Brain microvascular endothelial cell (primary cell): ENCODE results near the gene PDE3A.

Experiments
- DNase-seq: peaks from one replicate; pipeline ENCODE4 v3.0.0-alpha.2; 2020
- H3K27ac ChIP-seq: fragments of 250-450 bp; sonication (Bioruptor Pico); 2 replicates; pipeline ENCODE4 v1.5.1; 2020; ENCODE audit warnings: mild to moderate bottlenecking, moderate library complexity
- H3K27me3 ChIP-seq: fragments of 250-450 bp; sonication (Bioruptor Pico); replicated peaks from 2 replicates; pipeline ENCODE4 v1.5.1; 2020; ENCODE audit warnings: mild to moderate bottlenecking
- H3K36me3 ChIP-seq: fragments of 250-450 bp; sonication (Bioruptor Pico); replicated peaks from 2 replicates; pipeline ENCODE4 v1.5.1; 2020; ENCODE audit warnings: mild to moderate bottlenecking
- H3K4me3 ChIP-seq: 2 replicates; pipeline ENCODE4 v1.5.1; 2011; ENCODE audit warnings: low read depth, mild to moderate bottlenecking, control low read depth, low read length, moderate library complexity
- CTCF ChIP-seq: IDR thresholded peaks from 2 replicates; pipeline ENCODE4 v1.5.1; 2011; ENCODE audit warnings: low read depth, mild to moderate bottlenecking, moderate library complexity, low read length, control low read depth, inconsistent platforms; ENCODE audit errors: missing control alignments
- in situ Hi-C: cut with HindIII; loops from 2 replicates; pipeline ENCODE4 v1.10.0; 2017; ENCODE audit warnings: low sequenced_read_pairs, low pct_ligation_motif_present

PDE3A gene

DNA sequence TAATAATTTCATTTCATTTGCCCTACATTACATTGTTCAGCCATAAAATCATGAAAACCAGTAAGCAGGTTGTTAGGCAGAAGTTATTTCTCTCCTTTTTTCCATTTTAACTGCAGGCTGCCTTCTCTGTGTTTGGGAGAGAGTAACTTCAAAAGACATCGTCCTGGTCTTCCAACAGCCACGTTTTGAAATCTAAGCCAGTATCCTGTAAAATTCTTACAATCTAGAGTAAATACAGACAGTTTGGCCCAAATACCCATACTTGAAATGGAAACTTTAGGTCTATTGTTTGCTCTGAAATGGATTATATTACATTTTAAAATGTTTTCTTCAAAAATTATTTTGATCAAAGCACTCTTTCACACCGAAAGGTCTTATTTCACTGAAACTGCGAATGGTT lies 260.7 kb downstream of the PDE3A start:
- no peak overlapping the region for H3K4me3 ChIP-seq
- no peak for DNase-seq
- no peak for TF ChIP-seq CTCF
- in situ Hi-C loops, result no loop called here
- no peaks in the 10 kb centered on the region for H3K27me3 ChIP-seq
- no peaks in the 10 kb centered on the region for H3K36me3 ChIP-seq
- H3K27ac ChIP-seq, result no peak overlapping the region

DNA sequence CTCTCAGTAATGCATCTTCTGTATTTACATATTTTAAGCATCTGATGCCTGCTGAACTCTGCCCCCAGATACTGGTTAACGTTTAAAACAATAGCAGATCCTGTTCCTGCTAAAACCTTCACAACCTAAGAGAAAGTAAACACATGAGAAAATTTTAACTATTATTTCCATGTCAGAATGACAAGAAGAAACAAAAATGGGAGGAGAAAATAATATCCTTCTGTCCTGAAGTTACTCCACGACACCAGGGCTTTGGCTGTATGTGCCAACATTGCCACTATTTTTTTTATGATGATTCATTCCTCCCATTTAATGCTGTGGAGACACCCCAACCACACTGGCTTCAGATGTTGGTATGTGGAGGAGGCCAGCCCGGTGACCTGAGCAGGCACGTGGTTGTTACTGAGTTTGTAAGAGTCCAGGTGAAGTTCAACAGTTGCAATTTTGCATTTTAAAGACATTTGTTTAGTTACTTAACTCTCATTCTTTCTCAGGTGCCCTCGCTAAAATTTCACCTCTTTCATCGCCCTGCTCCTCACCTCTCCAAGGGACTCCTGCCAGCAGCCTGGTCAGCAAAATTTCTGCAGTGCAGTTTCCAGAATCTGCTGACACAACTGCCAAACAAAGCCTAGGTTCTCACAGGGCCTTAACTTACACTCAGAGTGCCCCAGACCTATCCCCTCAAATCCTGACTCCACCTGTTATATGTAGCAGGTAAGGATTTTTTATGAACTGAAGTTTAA lies 261.2 kb downstream of the PDE3A start:
- in situ Hi-C loops, result no loop called here
- no peak overlapping the region for H3K27ac ChIP-seq
- H3K36me3 ChIP-seq, result no peaks in the 10 kb centered on the region
- no peaks in the 10 kb centered on the region for H3K27me3 ChIP-seq
- peak; percentile 53 for DNase-seq
- H3K4me3 ChIP-seq, result no peak overlapping the region
- TF ChIP-seq CTCF, result no peak

DNA sequence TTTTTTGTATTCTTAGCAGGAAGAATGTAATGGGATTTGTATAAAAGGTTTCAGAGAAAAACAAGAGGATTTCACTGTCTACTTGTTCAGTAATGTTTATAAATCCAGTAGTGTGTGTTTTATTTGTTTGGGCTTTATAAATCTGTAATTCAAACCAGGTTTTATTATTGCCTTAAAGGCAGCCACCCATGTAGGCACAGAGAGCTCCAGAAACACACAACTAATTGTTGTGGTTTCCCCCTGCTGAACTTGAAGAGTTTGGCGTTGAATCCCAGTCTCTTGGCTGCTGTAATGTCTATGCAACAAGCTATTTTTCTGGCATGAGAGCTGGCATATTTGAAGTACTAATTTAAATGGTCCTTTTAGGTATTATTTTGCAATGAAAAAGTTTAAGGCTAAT lies 263.4 kb downstream of the PDE3A start:
- DNase-seq, result no peak
- in situ Hi-C loops, result no loop called here
- Histone ChIP-seq H3K36me3 (no peaks in the 10 kb centered on the region), H3K27me3 (no peaks in the 10 kb centered on the region), H3K27ac (no peak overlapping the region), H3K4me3 (no peak overlapping the region)
- TF ChIP-seq CTCF, result no peak

- DNase-seq, result no peak
- in situ Hi-C loops, result no loop called here
- TF ChIP-seq CTCF, result no peak
- Histone ChIP-seq H3K36me3 (no peaks in the 10 kb centered on the region), H3K4me3 (no peak overlapping the region), H3K27me3 (no peaks in the 10 kb centered on the region), H3K27ac (no peak overlapping the region)
Measured at GRCh38 chr12:20641106-20641505, 272.8 kb downstream of the PDE3A start.

- DNase-seq, result no peak
- Histone ChIP-seq H3K4me3 (no peak overlapping the region), H3K27ac (no peak overlapping the region), H3K27me3 (no peaks in the 10 kb centered on the region), H3K36me3 (no peaks in the 10 kb centered on the region)
- in situ Hi-C loops, result no loop called here
- TF ChIP-seq CTCF, result no peak
Measured at GRCh38 chr12:20643822-20644221, 275.5 kb downstream of the PDE3A start.
